Measurements from ENCODE around the gene NUP98. TPM values are rescaled to one million over a fixed set of nuclear protein-coding genes. Genes with fewer than 3 reads are reported as not detected.
A peak's percentile ranks its signal among the peaks of the same experiment; 100 is the strongest.

Gene NUP98
- total and polyA plus RNA-seq, 2 of the 13 experiments (the other 11 are each of a cell fraction or from before 2014, with no cell fraction given) = 76.6 to 85.3 TPM

DNA sequence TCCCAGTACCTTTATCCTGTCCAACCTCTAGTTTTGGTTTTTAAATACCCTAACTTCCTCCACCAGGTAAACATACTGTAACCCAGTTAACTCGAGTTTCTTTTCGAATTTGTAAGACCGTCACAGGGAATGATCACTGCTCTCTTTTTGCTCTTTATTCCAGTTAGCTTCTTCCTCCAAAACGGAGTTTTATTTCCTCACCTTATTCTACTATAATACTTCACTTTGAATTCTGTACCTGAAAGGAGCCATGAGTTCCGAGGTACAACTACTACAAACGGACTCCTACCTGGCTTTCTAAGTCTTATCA lies 1.4 kb downstream of the NUP98 start:
- DNase-seq (ENCODE audit: low spot score) (no peak), FAIRE-seq (no peak)
- CTCF ChIA-PET (ENCODE audit: low intra/inter-chr PET ratio, low total read pairs) = no interaction called here

More for the DNA sequence above, 1.4 kb downstream of the NUP98 start:
- intact Hi-C loops (cut with micrococcal nuclease; ENCODE audit: unreplicated experiment) = no loop called here
- no peaks in the 10 kb centered on the region for H3K9me3 ChIP-seq (ENCODE audit: low read length)
- H3K4me3 ChIP-seq (replicated peaks in 1 of 3; ENCODE audit: insufficient read depth in 1 of 3, low read depth in 2 of 3, low read length in 3 of 3) = peak overlapping the region; percentile 87 to 98 (median 96)
- POLR2A ChIA-PET = interaction anchor here (1.8 kb wide), 1 partner anchor 12 kb away, joined by 5 read pairs; the partner anchor contains the start of gene PGAP2
- no peak for ATAC-seq
- no peaks in the 10 kb centered on the region; a peak in 1 of 5 replicates for H3K27me3 ChIP-seq (ENCODE audit: control insufficient read depth in 1 of 2, insufficient read depth in 2 of 2, low read length in 2 of 2)
- H3K4me1 ChIP-seq (ENCODE audit: insufficient read depth, low read length) = peaks cover 32% of the 10 kb centered on the region
- no peak for TF ChIP-seq NFYB (CRISPR knock-in tag; IDR thresholded peaks at IDR 0.05)
- TF ChIP-seq ZNF230 (CRISPR knock-in tag; IDR thresholded peaks at IDR 0.05) = no peak
- TF ChIP-seq DNMT3B (CRISPR knock-in tag; conservative IDR thresholded peaks at IDR 0.05) = no peak
- TF ChIP-seq, protein P1, sequence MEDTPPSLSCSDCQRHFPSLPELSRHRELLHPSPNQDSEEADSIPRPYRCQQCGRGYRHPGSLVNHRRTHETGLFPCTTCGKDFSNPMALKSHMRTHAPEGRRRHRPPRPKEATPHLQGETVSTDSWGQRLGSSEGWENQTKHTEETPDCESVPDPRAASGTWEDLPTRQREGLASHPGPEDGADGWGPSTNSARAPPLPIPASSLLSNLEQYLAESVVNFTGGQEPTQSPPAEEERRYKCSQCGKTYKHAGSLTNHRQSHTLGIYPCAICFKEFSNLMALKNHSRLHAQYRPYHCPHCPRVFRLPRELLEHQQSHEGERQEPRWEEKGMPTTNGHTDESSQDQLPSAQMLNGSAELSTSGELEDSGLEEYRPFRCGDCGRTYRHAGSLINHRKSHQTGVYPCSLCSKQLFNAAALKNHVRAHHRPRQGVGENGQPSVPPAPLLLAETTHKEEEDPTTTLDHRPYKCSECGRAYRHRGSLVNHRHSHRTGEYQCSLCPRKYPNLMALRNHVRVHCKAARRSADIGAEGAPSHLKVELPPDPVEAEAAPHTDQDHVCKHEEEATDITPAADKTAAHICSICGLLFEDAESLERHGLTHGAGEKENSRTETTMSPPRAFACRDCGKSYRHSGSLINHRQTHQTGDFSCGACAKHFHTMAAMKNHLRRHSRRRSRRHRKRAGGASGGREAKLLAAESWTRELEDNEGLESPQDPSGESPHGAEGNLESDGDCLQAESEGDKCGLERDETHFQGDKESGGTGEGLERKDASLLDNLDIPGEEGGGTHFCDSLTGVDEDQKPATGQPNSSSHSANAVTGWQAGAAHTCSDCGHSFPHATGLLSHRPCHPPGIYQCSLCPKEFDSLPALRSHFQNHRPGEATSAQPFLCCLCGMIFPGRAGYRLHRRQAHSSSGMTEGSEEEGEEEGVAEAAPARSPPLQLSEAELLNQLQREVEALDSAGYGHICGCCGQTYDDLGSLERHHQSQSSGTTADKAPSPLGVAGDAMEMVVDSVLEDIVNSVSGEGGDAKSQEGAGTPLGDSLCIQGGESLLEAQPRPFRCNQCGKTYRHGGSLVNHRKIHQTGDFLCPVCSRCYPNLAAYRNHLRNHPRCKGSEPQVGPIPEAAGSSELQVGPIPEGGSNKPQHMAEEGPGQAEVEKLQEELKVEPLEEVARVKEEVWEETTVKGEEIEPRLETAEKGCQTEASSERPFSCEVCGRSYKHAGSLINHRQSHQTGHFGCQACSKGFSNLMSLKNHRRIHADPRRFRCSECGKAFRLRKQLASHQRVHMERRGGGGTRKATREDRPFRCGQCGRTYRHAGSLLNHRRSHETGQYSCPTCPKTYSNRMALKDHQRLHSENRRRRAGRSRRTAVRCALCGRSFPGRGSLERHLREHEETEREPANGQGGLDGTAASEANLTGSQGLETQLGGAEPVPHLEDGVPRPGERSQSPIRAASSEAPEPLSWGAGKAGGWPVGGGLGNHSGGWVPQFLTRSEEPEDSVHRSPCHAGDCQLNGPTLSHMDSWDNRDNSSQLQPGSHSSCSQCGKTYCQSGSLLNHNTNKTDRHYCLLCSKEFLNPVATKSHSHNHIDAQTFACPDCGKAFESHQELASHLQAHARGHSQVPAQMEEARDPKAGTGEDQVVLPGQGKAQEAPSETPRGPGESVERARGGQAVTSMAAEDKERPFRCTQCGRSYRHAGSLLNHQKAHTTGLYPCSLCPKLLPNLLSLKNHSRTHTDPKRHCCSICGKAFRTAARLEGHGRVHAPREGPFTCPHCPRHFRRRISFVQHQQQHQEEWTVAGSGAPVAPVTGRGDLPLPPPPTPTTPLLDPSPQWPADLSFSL (CRISPR knock-in tag; IDR thresholded peaks at IDR 0.05) = no peak
- TF ChIP-seq ZNF772 (CRISPR knock-in tag; IDR thresholded peaks at IDR 0.05) = no peak
- TF ChIP-seq SP5 (CRISPR knock-in tag; IDR thresholded peaks at IDR 0.05; ENCODE audit: borderline replicate concordance, low read depth) = no peak
- TF ChIP-seq ZNF224 (CRISPR knock-in tag; IDR thresholded peaks at IDR 0.05) = no peak
- TF ChIP-seq ZMYM2 (CRISPR knock-in tag; IDR thresholded peaks at IDR 0.05) = no peak
- TF ChIP-seq ZNF556 (CRISPR knock-in tag; IDR thresholded peaks at IDR 0.05; ENCODE audit: borderline replicate concordance) = no peak
- no peak for TF ChIP-seq ZNF790 (CRISPR knock-in tag; IDR thresholded peaks at IDR 0.05; ENCODE audit: borderline replicate concordance)
- no peak for TF ChIP-seq RORA (CRISPR knock-in tag; IDR thresholded peaks at IDR 0.05)
- TF ChIP-seq, protein P2, sequence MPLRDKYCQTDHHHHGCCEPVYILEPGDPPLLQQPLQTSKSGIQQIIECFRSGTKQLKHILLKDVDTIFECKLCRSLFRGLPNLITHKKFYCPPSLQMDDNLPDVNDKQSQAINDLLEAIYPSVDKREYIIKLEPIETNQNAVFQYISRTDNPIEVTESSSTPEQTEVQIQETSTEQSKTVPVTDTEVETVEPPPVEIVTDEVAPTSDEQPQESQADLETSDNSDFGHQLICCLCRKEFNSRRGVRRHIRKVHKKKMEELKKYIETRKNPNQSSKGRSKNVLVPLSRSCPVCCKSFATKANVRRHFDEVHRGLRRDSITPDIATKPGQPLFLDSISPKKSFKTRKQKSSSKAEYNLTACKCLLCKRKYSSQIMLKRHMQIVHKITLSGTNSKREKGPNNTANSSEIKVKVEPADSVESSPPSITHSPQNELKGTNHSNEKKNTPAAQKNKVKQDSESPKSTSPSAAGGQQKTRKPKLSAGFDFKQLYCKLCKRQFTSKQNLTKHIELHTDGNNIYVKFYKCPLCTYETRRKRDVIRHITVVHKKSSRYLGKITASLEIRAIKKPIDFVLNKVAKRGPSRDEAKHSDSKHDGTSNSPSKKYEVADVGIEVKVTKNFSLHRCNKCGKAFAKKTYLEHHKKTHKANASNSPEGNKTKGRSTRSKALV (CRISPR knock-in tag; IDR thresholded peaks at IDR 0.05) = no peak
- no peak for TF ChIP-seq GABPA (IDR thresholded peaks at IDR 0.05; ENCODE audit: low read depth, low read length)
- no peak for TF ChIP-seq GABPA (CRISPR knock-in tag; IDR thresholded peaks at IDR 0.05; ENCODE audit: low read depth)
- TF ChIP-seq NR2C2 (CRISPR knock-in tag; IDR thresholded peaks at IDR 0.05; ENCODE audit: borderline replicate concordance) = no peak
- TF ChIP-seq MEIS2 (CRISPR knock-in tag; IDR thresholded peaks at IDR 0.05) = no peak
- no peak for TF ChIP-seq IRF2 (CRISPR knock-in tag; IDR thresholded peaks at IDR 0.05)
- no peak for TF ChIP-seq CAMTA2 (CRISPR knock-in tag; IDR thresholded peaks at IDR 0.05; ENCODE audit: borderline replicate concordance)
- in situ Hi-C loops (cut with HindIII; ENCODE audit: extremely low pct_ligation_motif_present, low pct_unique_long_range_greater_than_20kb) = no loop called here
- H4K20me1 ChIP-seq (ENCODE audit: insufficient read depth, low read length) = peaks cover 18% of the 10 kb centered on the region
- H2AFZ ChIP-seq (ENCODE audit: low read length) = no peak overlapping the region
- 15% methylated on average over 6 of the region's 6 CpGs for WGBS (ENCODE audit: low lambda C conversion rate)
- H3K27ac ChIP-seq (ENCODE audit: extremely low read length, insufficient read depth, low read length) = peak overlapping the region; percentile 88
- H3K9ac ChIP-seq (ENCODE audit: insufficient read depth, low read depth, low read length) = peak overlapping the region; percentile 97
- BruUV-seq (replicated peaks) = no TSS peak
- peaks cover 57% of the 10 kb centered on the region for H3K79me2 ChIP-seq (ENCODE audit: insufficient read depth, low read length)
- H3K4me2 ChIP-seq (ENCODE audit: low read depth, low read length) = peak overlapping the region; percentile 85
- peaks cover 3 to 16% of the 10 kb centered on the region in 2 experiments; a peak in 4 of 5 replicates for H3K36me3 ChIP-seq (replicated peaks in 1 of 2; ENCODE audit: control insufficient read depth in 1 of 2, insufficient read depth in 2 of 2, low read length in 2 of 2)
